HUDEP-2 (cell line): ENCODE measurements around the gene PSMA3.
A peak's percentile ranks its signal among the peaks of the same experiment; 100 is the strongest.

ENCODE experiments used
- DNase-seq, 76 experiments: peaks; one replicate each; lab custom pipeline; 2025; ENCODE audit not compliant: unreplicated experiment in 76 of 76; lab: John Stamatoyannopoulos, UW

The PSMA3 gene

DNA sequence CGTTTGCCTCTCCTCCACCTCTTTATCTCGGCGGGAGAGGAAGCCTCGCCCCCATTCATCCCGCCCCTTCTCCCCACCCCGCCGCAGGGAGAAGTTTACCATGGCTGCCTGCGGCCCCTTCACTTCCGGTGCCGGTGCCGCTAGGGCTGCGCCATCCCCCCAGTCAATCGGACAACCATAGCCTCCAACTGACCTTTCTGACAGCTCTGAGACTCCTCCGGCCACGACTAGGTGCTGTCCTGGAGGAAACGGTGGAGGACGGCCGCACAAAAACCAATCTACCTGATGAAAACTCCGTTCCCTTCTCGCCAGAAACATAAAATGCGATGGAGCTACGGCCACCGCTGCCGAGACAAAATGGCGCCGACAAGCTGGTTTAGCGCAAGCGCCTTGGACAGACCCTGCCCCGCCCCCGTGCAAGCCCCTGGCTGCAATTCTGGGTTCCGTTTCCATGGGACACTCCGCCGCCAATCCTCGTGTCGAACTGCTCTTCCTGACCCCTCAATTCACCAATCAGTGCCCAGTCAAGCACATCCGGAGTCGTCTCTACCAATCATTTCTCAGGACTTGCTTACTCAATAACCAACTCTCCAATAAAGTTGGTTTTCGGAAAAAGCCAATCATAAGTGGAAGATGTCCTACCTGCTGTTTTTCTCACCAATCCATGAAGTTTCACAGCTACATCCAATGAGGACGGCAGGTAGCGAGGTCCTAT lies 53.3 kb downstream of the PSMA3 start:
- peak; percentile 63 to 100 (median 97) for DNase-seq

DNA sequence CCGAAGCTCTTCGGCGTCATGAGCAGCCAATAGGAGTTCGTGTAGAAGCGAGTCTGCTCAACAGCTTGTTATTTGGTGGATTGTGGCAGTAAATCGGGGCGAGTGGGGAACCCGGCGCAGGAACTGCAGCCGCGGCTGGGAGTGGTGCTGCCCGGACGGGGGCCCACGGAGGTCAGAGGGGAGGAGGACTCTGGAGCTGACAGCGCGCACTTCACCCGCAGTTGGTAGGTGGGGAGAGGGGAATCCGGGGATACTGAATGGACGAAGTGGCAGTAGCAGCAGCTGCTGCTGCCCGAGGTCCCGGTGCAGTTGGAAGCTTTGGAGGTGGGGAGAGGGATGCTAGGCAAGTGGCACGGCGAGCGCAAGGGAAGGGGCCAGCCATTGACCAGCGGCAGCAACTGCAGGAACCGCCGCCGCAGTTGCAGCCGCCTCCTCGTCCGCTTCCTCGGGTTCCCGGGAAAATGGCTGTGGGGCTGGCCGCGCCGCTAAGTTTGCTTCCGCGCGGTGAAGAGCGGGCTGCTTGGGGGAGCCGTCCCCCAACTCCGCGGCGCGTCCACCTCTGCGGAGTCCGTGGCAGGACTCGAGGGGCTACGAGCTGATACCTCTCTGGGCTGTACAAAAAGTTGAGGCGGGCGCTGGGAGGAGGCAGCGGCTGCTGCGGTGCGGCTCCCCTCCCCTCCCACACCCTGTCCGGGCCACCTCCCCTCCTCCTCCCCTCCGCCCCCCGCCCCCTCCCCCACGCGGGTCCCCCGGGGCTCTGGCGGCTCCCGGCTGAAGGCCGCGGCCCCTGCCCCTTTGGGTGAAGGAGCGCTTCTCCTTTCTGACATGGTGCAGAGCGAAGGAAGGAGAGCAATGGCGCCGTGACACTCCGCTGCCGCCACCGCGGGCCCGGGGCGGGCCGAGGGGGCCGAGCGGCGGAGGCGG lies 54.1 kb downstream of the PSMA3 start, which contains the start of gene ARID4A:
TSS of gene ARID4A (plus strand) at position 79 of the 924 bp plus-strand sequence. CDS start 1,300 bp downstream, outside the sequence.
- peak in 19 of 76 experiments; percentile 9 to 86 (median 23) for DNase-seq

DNA sequence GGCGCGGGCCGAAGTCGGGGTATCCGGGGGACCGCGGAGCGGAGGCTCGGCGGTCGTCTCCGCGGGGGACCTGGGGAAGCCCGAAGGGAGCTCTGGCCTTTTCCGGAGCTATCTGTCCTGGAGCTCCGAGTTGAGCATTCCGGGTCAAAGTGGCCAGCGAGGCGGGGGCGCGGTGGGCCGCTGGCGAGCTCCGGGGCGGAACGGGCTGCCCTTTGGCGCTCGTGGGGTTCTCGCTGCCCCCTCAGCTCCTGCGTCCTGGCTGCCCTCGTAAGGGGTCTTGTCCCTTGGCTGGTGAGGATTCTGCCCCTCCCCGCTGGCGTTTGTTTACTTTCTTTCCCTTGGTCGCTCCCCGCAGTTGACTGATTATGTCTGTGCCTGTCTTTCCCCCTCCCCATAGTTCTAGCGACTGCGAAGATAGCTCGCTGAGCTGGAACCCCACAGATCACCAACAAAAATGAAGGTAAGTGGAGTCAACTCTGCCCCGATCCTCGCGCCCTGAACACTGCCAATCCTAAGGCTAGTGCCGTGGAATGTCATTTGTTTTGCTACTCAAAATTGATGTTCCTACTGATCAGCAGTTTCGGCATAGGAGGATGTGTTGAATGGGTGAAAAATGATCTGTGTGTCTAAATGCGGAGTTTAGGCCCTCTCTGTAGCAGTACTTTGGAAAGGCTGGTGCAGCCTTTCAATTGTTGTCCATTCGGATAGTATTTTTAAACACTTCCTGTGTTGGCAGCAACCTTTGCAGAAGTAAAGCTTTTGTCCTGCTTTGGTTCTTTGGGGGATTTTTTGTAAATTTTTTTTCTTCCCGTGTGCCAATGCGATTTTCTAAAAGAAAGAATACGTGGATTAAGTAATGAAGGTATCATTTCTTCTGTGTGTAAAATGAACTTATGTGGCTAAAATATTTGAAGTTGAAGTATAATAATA lies 55.0 kb downstream of the PSMA3 start:
- peak in 13 of 76 experiments; percentile 6 to 32 (median 13) for DNase-seq

DNA sequence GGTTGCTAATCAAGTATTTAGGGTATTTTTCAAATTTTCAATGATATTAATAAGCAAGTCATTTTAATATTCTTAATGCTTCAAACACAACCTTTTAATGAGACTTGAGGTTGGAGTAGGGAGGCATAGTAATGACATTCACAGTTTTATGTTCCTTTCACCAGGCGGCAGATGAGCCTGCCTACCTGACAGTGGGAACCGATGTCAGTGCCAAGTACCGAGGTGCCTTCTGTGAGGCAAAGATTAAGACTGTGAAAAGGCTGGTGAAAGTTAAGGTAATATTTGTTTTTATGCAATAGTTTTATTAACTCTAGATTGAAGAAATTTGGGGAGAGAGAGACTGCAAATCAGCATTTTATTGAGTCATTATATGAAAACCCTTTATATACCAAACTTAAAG lies 56.8 kb downstream of the PSMA3 start:
- DNase-seq, result peak in 3 of 76 experiments; percentile 1 to 25 (median 6)

DNA sequence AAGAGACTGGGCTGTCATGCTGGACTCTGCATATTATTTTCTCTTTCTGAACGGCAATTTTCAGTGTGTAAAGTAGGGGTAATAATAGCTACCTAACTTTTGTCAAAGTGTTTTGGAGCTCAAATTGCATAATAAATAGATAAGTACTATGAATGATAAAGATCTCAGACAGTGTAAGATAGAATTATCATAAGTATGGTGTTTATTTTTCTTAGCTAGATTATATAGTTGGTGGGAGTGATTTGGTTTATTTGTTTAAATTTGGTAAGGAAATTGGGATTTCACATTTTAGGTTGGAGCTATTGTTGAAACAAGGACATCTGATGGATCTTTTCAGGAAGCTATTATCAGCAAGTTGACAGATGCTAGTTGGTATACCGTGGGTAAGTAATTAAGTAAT lies 61.1 kb downstream of the PSMA3 start:
- DNase-seq, result no peak

DNA sequence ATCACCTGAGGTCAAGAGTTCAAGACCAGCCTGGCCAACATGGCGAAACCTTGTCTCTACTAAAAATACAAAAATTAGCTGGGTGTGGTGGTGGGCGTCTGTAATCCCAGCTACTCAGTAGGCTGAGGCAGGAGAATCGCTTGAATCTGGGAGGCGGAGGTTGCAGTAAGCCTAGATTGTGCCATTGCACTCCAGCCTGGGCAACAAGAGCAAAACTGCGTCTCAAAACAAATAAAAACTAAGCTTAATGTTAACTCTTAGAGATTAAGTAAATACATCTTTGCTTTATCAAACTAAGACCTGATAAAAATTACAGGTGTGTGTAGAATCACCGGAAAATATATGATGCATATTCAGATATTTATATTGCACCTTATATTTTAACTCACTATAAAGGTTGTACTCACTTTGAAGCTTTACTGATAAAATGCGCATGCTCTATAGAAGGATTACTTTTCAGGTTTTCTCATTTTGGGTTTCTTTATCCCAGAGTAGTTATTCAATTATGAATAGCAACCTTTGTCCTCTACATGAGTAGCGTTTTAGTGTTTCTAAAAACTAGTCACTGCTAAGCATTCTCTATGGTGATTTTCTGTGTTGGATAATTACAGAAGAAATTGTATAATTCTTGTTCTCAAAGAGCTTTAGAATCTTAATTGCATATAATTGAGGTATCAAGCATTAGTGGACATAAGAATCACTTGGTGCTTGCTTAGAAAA lies 63.1 kb downstream of the PSMA3 start:
- DNase-seq, result no peak

DNA sequence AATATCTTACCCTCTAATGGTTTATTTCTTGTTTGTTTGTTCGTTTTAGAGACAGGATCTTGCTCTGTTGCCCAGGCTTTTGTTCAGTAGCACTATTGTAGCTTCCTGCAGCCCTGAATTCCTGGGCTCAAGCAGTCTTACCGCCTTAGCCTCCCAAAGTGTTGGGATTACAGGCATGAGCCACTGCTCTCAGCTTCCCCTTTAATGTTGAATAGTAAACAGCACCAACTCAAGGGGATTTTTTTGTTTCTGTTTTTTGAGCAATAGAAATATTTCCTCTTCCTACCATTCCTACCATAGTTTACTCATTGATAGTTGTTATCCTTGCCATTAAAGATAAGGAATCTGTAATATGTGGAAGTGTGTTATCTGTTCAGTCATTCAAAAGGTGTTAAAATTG lies 64.4 kb downstream of the PSMA3 start:
- no peak for DNase-seq

DNA sequence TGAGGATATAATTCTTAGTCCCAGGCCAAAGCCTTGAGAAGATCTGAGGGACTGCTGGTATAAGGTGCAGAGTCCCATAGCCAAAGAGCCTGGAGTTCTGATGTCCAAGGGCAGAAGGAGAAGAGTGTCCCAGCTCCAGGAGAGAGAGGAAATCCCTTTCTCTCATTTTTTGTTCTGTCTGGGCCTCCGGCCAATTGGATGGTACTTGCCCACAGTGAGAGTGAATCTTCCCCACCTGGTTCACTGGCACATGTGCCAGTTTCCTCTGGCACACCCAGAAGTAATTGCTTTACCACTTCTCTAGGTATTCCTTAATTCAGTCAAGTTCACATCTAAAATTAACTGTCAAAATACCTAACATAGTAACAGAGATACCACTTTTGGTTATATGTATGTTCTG lies 69.1 kb downstream of the PSMA3 start:
- no peak for DNase-seq

DNA sequence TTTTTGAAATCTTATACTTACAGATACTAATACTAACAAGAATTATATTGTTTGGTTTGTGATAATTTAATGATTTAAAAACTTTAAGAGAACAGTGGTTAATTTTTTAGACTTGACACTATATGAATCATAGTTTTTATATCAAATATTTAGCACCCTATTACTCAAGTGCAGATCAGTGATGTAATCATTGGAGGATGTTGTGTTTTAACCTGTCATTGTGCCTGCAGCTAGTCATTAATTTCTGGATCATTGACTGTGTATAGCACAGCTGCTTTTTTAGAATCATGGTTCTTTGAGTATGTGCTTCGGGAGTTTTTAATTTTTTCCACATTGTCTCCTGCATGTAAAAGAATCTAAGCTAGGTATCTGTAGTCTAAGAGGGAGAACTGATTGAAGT lies 71.0 kb downstream of the PSMA3 start:
- DNase-seq, result no peak
